Urinary bladder (tissue), 4 donors: ENCODE results near the gene TRMT10B. TPM values are rescaled to one million over a fixed set of nuclear protein-coding genes. Genes with fewer than 3 reads are reported as not detected.
"Not testable (repeated sequence)": the region's sequence is repeated elsewhere in the genome, so short reads cannot be mapped to it uniquely, and the experiment has no call there.

ENCODE experiments used
- DNase-seq: peaks from one replicate; pipeline ENCODE4 v3.0.0-alpha.2; 2015; ENCODE audit errors: extremely low spot score
- H3K27ac ChIP-seq: one replicate; pipeline ENCODE4 v1.5.1; 2013; ENCODE audit warnings: low read depth, mild to moderate bottlenecking, moderate library complexity
- H3K36me3 ChIP-seq: one replicate; pipeline ENCODE4 v1.6.1; 2013; ENCODE audit warnings: mild to moderate bottlenecking, moderate library complexity; ENCODE audit not compliant: insufficient read depth
- H3K4me1 ChIP-seq: one replicate; pipeline ENCODE4 v1.6.1; 2013; ENCODE audit warnings: mild to moderate bottlenecking, moderate library complexity; ENCODE audit not compliant: insufficient read depth
- H3K4me3 ChIP-seq: one replicate; pipeline ENCODE4 v1.5.1; 2013; ENCODE audit warnings: low read depth, low read length
- WGBS: extraction: QIAGEN DNeasy Blood & Tissue Kit; methylation state at CpG from one replicate; pipeline ENCODE4 v1.1.7; 2013; 5-methylcytosine and 5-hydroxymethylcytosine counted together
- polyA plus RNA-seq: library from polyadenylated mRNA; stranded (reverse); fragments of 200-250 nt; gene quantifications from one replicate; pipeline ENCODE4 v1.2.3, GENCODE V29; 2013
- total RNA-seq: library from RNA; depleted of rRNA; stranded (reverse); fragments of >200 nt; gene quantifications from one replicate; pipeline ENCODE4 v1.2.3, GENCODE V29; 2014
- donor health status: healthy with polysubstance abuse.
- donor health status: healthy.

The TRMT10B gene
- total and polyA plus RNA-seq, 2 donors = 6.6 to 9.5 TPM

DNA sequence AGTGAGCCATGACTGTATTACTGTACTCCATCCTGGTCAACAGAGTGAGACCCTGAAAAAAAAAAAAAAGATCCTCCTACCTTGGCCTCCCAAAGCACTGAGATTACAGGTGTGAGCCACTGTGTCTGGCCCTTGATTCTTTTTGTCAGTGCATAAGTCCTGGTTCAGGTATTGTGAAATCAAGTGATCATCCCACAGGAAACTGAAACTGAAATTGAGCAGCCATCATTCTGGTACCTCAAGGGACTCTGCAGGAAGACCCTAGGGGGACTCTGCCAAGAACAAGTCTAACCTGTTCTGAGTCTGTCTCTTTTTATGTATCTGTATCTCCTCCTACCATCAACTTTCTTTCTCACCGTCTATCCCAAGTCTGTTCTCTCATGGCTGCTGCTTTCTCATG is 45.1 kb downstream of the TRMT10B start:
- H3K36me3 ChIP-seq = no peaks in the 10 kb centered on the region
- DNase-seq = no peak
- WGBS = 75% methylated on average over 1 of the region's 1 CpG
- no peak overlapping the region for H3K4me3 ChIP-seq
- H3K27ac ChIP-seq = no peak overlapping the region
- no peaks in the 10 kb centered on the region for H3K4me1 ChIP-seq

DNA sequence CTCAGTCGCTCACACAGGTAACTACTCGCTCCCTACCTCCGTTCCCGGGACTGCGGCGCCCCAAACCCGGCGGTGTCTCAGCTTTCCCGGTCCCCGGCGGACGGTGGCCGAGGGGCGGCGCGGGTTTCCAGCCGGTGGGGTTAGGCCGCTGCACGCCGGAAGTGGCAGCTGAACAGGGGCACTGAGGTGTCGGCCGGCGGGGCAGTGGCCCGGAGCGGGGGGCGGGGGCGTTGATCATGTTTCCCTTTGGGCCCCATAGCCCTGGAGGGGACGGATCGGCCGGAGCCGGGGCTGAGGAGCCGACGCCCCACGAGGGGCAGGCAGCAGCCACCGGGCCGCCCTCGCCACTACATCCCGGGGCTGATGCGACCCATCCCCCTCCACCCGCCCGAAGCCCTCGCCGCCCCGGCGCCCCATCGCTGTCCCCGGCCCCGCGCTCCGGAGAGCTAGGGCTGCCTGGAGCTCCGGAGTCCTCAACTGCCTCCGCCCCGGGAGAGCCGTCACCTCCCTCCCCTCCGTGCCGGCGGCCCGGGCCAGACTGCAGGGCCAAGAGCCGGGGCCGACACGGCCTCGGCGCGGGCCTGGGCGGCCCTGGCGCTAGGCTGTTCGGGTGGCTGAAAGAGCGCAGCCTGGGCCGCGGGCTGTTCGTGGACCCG is 47.2 kb downstream of the TRMT10B start, which contains the start of gene DCAF10:
TSS of gene DCAF10 (plus strand) at position 167 of the 656 bp plus-strand sequence. CDS start at position 237, 70 bp downstream.
- Histone ChIP-seq H3K27ac (peak within 1 kb of the TSS; percentile 69), H3K4me3 (peak within 1 kb of the TSS; percentile 79), H3K36me3 (no peaks in the 10 kb centered on the region), H3K4me1 (no peaks in the 10 kb centered on the region)
- DNase-seq = peak; percentile 15
- under 1% methylated on average over 72 of the region's 72 CpGs for WGBS

DNA sequence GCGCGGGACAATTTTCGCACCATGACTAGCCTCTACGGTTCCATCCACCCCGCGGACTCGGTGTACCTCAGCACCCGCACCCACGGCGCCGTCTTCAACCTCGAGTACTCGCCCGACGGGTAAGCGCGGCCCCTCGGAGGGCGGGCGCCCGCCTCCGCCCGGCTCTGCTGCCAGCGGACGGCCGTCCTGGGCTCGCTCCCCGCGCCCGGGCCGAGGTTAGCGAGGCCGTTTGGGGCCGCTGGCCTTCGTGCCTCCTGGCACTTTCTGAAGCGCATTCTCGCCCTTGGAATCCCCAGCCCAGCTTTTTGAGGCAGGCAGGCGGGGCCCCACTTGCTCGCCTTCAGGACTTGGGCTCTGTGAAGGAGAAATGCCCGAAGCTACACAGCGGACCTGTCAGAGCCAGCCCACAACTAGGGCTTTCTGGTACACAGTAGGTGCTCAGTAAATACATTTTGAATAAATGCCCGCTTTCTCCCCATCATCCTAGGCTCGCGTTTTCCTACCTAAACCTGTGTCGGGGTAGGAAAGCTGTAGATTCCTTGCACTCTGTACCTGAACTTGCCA is 47.8 kb downstream of the TRMT10B start:
- H3K4me1 ChIP-seq = no peaks in the 10 kb centered on the region
- H3K4me3 ChIP-seq = peak overlapping the region; percentile 79
- under 1% methylated on average over 45 of the region's 45 CpGs for WGBS
- no peak for DNase-seq
- no peaks in the 10 kb centered on the region for H3K36me3 ChIP-seq
- no peak overlapping the region for H3K27ac ChIP-seq

DNA sequence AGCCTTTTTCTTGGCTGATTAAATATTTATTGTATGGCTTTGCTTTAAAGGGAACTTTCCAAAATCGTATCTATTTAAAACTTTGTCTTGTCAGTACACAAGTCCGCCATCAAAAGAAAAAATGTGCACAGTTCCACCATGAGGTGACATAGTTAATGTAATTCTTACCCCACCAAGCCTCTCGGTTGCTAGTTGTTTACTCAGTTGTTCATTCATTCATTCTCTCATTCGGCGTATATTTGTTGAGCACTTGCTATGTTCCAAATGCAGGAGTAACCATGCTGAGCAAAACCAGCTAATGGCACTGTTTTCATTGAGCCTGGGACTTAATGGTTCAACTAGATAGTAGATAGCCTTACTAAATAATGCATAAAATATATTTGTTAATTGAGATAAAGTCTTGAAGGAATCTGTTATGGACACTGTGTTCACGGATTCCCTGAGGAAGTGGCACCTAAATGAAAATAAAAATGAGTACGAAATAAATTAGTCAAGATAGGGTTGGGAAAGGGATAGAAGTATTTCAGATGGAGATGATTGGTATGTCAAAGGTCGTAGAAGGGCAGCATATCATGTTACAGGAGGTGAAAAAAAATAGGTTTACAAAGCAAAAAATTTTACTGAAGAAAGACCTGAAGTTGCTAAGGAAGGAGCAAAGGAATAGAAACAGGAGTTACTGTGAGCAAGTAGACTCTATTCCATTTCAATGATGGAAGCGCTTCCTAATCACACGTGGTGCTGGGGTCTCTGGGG is 48.5 kb downstream of the TRMT10B start:
- DNase-seq = no peak
- peak overlapping the region; percentile 79 for H3K4me3 ChIP-seq
- H3K27ac ChIP-seq = no peak overlapping the region
- no peaks in the 10 kb centered on the region for H3K36me3 ChIP-seq
- 50% methylated on average over 10 of the region's 10 CpGs for WGBS
- no peaks in the 10 kb centered on the region for H3K4me1 ChIP-seq

DNA sequence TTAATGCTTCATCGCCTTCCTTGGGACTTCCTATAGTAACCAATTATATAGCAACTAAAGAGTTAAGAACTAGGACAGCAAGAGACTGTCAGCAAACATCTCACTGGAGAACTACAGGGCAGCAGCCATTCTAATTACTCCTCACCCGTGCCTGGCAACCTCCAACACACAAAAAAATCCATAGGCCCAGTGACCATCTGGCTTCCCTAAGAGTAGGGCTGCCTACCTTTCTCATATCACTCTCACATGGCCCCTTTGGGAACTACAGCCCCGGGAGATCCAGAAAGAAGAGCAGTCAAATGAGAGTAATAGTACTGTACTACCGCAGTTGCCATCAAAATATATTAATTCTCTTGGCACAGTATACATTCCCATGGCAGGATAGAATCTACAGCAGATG is 52.7 kb downstream of the TRMT10B start:
- no peaks in the 10 kb centered on the region for H3K4me1 ChIP-seq
- H3K4me3 ChIP-seq = no peak overlapping the region
- no peak for DNase-seq
- no peak overlapping the region for H3K27ac ChIP-seq
- 75% methylated on average over 4 of the region's 4 CpGs for WGBS
- H3K36me3 ChIP-seq = no peaks in the 10 kb centered on the region

DNA sequence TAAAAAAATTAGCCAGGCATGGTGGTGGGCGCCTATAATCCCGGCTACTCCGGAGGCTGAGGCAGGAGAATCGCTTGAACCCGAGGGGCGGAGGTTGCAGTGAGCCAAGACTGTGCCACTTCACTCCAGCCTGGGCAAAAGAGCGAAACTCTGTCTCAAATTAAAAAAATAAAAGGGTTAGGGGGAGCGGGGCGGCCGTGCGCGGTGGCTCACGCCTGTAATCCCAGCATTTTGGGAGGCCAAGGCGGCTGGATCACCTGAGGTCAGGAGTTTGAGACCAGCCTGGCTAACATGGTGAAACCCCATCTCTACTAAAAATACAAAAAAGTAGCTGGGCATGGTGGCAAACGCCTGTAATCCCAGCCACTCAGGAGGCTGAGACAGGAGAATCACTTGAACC is 56.1 kb downstream of the TRMT10B start:
- not testable (repeated sequence) for DNase-seq, H3K4me1 ChIP-seq, H3K27ac ChIP-seq, H3K36me3 ChIP-seq, H3K4me3 ChIP-seq
- WGBS = 99% methylated on average over 15 of the region's 15 CpGs

DNA sequence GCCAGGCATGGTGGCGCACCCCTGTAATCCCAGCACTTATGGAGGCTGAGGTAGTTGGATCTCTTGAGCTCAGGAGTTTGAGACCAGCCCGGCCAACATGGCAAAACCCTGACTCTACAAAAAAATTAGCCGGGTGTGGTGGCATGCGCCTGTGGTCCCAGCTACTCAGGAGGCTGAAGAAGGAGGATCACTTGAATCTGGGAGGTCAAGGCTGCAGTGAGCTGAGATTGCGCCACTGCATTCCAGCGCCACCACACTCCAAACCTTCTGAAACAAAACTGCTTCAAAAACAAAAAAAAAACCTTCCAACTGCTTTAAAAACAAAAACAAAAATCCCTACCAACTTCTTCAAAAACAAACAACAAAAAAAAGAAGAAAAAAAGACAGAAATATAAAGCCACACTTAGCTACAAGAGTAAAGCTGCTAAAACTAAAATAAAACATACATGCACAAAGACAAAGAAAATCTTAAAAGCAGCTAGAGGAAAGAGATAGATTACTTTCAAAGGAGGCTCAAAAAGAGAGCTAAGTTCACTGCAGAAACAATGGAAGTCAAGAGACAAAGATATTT is 58.4 kb downstream of the TRMT10B start:
- H3K4me1 ChIP-seq = no peaks in the 10 kb centered on the region
- DNase-seq = no peak
- no peak overlapping the region for H3K4me3 ChIP-seq
- no peaks in the 10 kb centered on the region for H3K36me3 ChIP-seq
- WGBS = 98% methylated on average over 6 of the region's 6 CpGs
- H3K27ac ChIP-seq = no peak overlapping the region

DNA sequence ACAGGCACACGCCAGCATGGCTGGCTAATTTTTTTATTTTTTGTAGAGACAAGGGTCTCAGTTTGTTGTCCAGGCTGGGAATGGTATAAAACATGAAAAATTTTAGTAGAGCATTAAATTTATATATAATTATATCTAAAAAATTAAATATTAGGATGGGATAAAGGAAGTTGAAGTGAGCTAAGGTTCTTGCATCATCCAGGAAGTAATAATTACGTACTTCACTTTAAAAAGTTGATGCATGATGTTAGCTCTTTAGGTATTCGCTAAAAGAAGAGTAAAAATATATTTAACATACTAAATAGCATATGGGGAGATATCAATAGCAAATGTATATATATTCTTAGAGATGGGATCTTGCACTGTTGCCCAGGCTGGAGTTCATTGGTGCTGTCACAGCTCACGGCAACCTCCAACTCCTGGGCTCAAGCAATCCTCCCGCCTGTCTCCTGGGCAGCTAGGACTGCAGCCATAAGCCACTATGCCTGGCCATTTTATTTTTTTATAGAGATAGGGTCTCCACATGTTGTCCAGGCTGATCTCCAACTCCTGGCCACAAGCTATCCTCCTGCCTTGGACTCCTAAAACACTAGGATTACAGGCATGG is 59.3 kb downstream of the TRMT10B start:
- no peak for DNase-seq
- H3K36me3 ChIP-seq = no peaks in the 10 kb centered on the region
- H3K27ac ChIP-seq = no peak overlapping the region
- WGBS = 94% methylated on average over 5 of the region's 5 CpGs
- no peaks in the 10 kb centered on the region for H3K4me1 ChIP-seq
- no peak overlapping the region for H3K4me3 ChIP-seq

DNA sequence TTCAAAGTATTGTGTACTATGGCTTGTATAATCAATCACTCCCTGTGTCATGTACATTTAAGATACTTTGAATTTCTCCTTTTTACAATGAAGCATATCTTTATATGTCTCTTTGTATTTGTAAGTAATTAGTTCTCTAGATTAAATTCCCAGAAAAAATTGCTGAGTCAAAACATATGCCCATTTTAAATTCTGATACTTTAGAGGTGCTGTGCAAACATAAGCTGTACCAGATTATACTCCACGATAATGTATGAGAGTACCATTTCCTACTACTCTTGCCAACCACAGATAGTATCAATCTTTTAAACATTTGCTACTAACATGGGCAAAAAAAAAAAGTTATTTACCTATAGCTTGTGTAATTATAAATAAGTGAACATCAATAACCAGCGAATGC is 65.2 kb downstream of the TRMT10B start:
- WGBS = 73% methylated on average over 2 of the region's 2 CpGs
- Histone ChIP-seq H3K4me3 (no peak overlapping the region), H3K4me1 (no peaks in the 10 kb centered on the region), H3K36me3 (no peaks in the 10 kb centered on the region), H3K27ac (no peak overlapping the region)
- DNase-seq = no peak

DNA sequence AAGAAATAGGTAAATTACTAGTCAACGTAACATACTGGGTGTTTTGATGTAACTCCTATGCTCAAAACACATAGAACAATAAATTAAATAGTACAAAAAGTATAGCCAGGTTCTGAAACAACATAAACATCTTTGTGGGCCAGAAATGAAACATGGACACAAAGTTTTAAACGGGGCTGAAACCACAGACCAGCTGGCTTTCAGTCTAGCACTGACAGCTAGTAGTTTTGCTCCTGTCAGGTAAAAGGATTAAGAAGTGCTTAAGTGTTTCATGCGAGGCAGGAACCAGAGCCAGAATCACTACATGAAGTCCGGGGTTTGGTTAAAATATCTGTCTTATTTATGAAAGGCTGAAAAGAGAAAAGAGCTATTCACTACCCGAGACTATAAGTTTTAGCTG is 66.5 kb downstream of the TRMT10B start:
- 85% methylated on average over 5 of the region's 5 CpGs for WGBS
- H3K4me3 ChIP-seq = no peak overlapping the region

DNA sequence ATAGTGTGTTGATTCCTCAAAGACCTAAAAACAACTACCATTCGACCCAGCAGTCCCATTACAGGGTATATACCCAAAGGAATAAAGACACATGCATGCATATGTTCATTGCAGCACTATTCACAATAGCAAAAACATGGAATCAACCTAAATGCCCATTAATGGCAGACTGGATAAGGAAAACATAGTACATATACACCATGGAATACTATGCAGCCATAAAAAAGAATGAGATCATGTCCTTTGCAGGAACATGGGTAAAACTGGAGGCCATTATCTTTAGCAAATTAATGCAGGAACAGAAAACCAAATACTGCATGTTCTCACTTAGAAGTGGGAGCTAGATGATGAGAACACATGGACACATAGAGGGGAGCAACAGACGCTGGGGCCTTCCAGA is 71.6 kb downstream of the TRMT10B start:
- not testable (repeated sequence) for H3K36me3 ChIP-seq, H3K4me3 ChIP-seq, H3K4me1 ChIP-seq, DNase-seq, H3K27ac ChIP-seq
- 95% methylated on average over 2 of the region's 2 CpGs for WGBS

More for the DNA sequence above, 66.5 kb downstream of the TRMT10B start:
- Histone ChIP-seq H3K27ac (no peak overlapping the region), H3K4me1 (no peaks in the 10 kb centered on the region), H3K36me3 (no peaks in the 10 kb centered on the region)
- DNase-seq = no peak

DNA sequence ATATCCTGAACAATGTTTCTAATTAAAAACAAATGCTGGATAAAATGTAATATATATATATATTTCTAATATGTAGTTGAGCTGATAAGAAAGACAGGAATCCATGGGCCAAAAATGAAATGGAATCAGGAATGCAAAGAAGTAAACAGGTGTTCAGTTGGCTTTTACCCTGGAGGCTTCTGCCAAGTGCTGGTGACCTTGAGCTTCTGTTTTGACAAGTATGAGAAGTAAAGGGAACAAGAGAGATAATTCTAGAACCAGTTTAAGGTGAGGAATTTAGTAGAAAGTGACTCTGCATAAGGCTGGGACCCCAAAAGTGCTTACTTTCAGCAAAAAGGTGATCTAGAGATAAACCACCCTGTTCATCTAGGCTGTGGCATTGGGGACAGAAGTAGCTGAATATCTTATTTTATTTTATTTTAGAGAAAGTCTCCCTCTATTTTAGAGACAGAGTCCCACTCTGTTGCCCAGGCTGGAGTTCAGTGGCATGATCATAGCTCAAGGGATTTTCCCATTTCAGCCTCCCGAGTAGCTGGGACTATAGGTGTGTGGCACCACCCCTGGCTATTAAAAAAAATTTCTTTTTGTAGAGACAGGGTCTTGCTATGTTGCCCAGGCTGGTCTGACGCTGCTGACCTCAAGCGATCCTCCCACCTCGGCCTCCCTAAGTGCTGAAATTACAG is 74.0 kb downstream of the TRMT10B start:
- DNase-seq = no peak
- no peak overlapping the region for H3K27ac ChIP-seq
- H3K4me1 ChIP-seq = no peaks in the 10 kb centered on the region
- H3K4me3 ChIP-seq = no peak overlapping the region
- WGBS = 95% methylated on average over 4 of the region's 4 CpGs
- H3K36me3 ChIP-seq = no peaks in the 10 kb centered on the region
